Left renal cortex interstitium (tissue), 4 donors: ENCODE measurements around the gene ACOXL. TPM values are rescaled to one million over a fixed set of nuclear protein-coding genes. Genes with fewer than 3 reads are reported as not detected.

Experiments
- DNase-seq, 4 donors: peaks; one replicate each; pipeline ENCODE4 v3.0.0-alpha.2; 2013; ENCODE audit warnings: low read depth in 4 of 4, low spot score in 2 of 4, missing footprints in 1 of 4
- polyA plus RNA-seq, 4 donors: library from polyadenylated mRNA; unstranded; fragments of 120-200 nt; gene quantifications; one replicate each; pipeline ENCODE4 v1.2.1, GENCODE V29; 2013; ENCODE audit not compliant: insufficient read length in 4 of 4

Gene ACOXL
- polyA plus RNA-seq, 4 donors, result 0.43 to 1.2 (median 0.76) TPM

- no peak for DNase-seq
Measured at GRCh38 chr2:110993557-110994231, 261.3 kb downstream of the ACOXL start.

- DNase-seq, result no peak
Measured at GRCh38 chr2:110994250-110994961, 262.0 kb downstream of the ACOXL start.

GRCh38 chr2:110995911-110996310 is 263.5 kb downstream of the ACOXL start:
- no peak for DNase-seq

- DNase-seq, result no peak
Measured at GRCh38 chr2:110997331-110998045, 265.1 kb downstream of the ACOXL start.

GRCh38 chr2:110998311-110998710 is 265.9 kb downstream of the ACOXL start:
- no peak for DNase-seq

- no peak for DNase-seq
Measured at GRCh38 chr2:110999626-111000025, 267.3 kb downstream of the ACOXL start.

- DNase-seq, result no peak
Measured at GRCh38 chr2:111005307-111005706, 272.9 kb downstream of the ACOXL start.

DNA sequence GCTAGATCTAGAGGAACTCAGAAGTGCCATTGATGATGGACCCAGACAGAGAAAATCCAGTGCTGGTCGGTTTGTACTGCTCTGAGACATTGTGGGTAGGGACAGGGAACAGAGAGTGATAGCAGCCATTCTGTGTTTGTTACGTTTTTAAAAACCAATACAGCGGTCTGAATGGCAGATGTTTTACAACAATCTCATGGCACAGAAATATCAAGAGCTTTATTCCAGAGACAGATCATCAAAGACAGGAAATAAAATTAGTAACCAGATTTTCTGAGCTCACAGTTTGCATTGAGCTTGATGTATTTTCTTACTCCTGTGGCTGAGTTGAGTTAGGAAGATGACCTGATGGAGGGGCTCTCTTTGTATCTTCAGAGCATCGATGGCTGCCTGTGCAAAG is 273.4 kb downstream of the ACOXL start:
- DNase-seq, result no peak

GRCh38 chr2:111007757-111008688 is 275.6 kb downstream of the ACOXL start:
- DNase-seq, result no peak

GRCh38 chr2:111011218-111011617 is 278.8 kb downstream of the ACOXL start:
- DNase-seq, result no peak

DNA sequence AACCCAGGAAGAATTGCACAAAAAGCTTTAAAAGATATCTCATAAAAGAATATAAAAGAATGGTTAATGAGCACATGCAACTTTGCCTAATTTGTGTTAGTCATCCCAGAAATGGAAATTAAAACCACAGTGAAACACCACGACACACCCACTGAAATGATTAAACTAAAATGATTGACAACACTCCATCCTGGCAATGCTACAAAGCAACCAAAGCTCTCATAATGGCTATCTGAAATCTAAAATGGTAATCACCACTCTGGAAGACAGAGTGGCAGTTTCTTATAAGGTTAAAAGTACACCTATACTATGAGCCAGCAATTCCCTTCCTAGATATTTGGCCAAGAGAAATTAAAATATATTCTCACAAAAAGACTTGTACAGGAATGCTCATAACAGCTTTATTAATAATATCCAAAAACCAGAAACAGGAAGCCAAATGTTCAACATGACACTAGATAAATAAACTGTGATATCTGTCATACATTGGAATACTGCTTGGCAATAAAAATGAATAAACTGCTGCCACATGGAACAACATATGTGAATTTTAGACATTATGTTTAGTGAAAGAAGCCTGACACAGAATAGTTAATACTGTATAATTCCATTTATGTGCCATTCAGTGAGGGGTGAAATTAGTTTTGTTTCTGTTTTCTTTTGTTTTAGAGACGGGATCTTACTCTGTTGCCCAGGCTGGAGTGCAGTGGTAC is 283.1 kb downstream of the ACOXL start:
- no peak for DNase-seq

DNA sequence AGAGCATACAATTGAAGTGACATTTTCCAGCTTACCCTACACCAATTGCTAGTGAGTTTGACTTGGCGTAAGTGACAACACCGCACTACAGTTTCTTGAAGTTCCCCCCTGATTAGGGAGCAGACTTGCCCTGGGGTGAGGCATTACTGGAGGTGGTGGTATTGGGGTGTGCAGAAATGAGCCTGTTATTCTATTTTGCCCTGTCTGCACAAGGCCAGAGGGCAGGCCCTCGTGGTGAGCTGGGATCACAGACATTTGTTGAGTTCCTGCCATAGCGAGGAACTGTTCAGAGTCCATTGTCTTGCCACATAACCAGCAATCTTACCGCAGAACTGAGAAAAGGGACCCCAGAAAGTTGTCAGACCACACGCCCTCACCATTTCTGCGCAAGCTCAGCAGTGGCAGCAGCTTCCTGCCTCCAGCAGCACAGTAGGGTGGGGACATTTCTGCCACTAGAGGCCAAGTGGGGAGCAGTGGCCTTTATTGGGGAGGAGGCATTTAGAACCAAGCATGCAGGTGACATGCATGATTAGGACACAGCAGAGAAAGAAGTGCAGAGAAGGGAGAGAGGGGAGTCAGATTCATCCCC is 284.8 kb downstream of the ACOXL start:
- no peak for DNase-seq

GRCh38 chr2:111017909-111018308 is 285.5 kb downstream of the ACOXL start:
- DNase-seq, result no peak

- no peak for DNase-seq
Measured at GRCh38 chr2:111019381-111019780, 287.0 kb downstream of the ACOXL start.

GRCh38 chr2:111022633-111023032 is 290.3 kb downstream of the ACOXL start:
- DNase-seq, result no peak

- DNase-seq, result no peak
Measured at GRCh38 chr2:111024496-111024895, 292.1 kb downstream of the ACOXL start.

DNA sequence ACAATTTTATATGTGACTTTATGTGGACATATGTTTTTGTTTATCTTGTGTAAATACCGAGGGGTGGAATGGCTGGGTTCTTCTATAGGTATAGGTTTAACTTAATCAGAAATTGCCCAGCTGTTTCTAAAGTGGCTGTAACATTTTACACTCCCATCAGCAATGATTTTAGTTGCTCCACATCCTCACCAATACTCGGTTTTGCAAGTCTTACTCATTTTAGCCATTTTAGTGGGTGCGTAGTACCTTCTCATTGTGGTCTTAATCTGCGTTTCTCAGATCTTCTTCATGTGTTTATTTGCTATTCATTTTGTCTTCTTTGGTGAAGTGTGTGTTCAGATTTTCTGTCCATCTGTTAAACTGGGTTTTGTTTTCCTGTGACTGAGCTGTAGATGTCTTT is 292.9 kb downstream of the ACOXL start:
- DNase-seq, result no peak

GRCh38 chr2:111028720-111029119 is 296.3 kb downstream of the ACOXL start:
- DNase-seq, result no peak

DNA sequence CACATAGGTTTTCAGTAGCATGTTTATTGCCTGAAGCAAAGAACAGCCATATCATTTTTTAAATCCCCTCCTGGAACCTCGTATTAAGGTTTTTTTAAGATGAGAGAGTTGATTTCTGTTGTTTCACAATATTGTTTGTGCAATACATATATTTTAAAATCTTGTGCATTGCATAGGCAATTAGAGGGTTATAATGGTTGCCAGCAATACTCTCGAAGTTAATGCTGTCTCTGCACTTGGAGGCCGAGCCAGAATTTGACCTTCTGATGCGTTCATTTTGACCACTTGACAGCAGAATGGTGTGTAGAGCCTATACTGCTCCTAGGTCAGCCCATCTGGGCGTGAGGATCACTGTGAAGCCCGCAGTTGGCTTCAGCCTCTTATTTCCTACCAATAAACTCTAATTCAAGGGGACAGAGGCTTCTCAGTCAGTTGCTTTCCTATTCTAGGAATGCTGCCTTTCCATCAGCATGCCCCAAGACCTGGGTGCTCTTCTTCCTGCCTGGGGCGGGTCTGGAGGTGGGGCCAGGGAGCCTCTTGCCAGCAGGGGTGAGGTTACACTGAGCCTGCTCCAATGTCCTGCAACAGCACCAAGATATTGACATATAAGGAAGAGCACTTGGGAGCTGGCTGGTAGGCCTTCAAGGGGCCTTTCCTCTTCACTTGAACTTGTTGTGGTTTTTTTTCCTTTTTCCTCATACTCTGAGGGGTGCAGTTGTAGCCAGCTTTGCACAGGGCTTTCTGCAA is 297.0 kb downstream of the ACOXL start:
- no peak for DNase-seq
